Neural cell (in vitro differentiated cells): Measurements from ENCODE around the gene IL17RC. TPM values are rescaled to one million over a fixed set of nuclear protein-coding genes. Genes with fewer than 3 reads are reported as not detected.

Experiments
- H2AFZ ChIP-seq: fragments of 200-600, 300-800 bp; sonication (generic), shearing (Covaris generic); 2 replicates; pipeline ENCODE4 v1.6.0; 2014; ENCODE audit warnings: low read depth, mild to moderate bottlenecking, antibody characterized with exemption, low read length, moderate library complexity
- H3F3A ChIP-seq: fragments of 200-600 bp; shearing (Covaris generic); 2 replicates; pipeline ENCODE4 v1.6.1; 2016; ENCODE audit warnings: mild to moderate bottlenecking, moderate library complexity, mixed read lengths, antibody characterized with exemption, low read length; ENCODE audit not compliant: insufficient read depth, poor library complexity, severe bottlenecking
- H3K27ac ChIP-seq: fragments of 200-600, 300-800 bp; sonication (generic), shearing (Covaris generic); 2 replicates; pipeline ENCODE4 v1.5.1; 2014; ENCODE audit warnings: mild to moderate bottlenecking, low read length, moderate library complexity
- H3K27me3 ChIP-seq: fragments of 300-800, 200-600 bp; sonication (generic), shearing (Covaris generic); 2 replicates; pipeline ENCODE4 v1.6.0; 2014; ENCODE audit warnings: mild to moderate bottlenecking, low read depth, low read length, moderate library complexity; ENCODE audit not compliant: insufficient read depth
- H3K36me3 ChIP-seq: fragments of 300-800, 200-600 bp; sonication (generic), shearing (Covaris generic); 2 replicates; pipeline ENCODE4 v1.5.1; 2014; ENCODE audit warnings: mild to moderate bottlenecking, antibody characterized with exemption, low read length, moderate library complexity; ENCODE audit not compliant: insufficient read depth
- H3K4me2 ChIP-seq: fragments of 300-800, 200-600 bp; sonication (generic), shearing (Covaris generic); 2 replicates; pipeline ENCODE4 v1.6.0; 2014; ENCODE audit warnings: mild to moderate bottlenecking, low read length
- H3K4me3 ChIP-seq: fragments of 300-800, 200-600 bp; sonication (generic), shearing (Covaris generic); 2 replicates; pipeline ENCODE4 v1.5.1; 2014; ENCODE audit warnings: mild to moderate bottlenecking, low read length, moderate library complexity
- H3K79me2 ChIP-seq: fragments of 200-600 bp; shearing (Covaris generic); replicated peaks from 2 replicates; pipeline ENCODE4 v1.6.0; 2014; ENCODE audit warnings: mild to moderate bottlenecking, low read length, moderate library complexity; ENCODE audit not compliant: insufficient read depth
- H3K9ac ChIP-seq: fragments of 300-800, 200-600 bp; sonication (generic), shearing (Covaris generic); 2 replicates; pipeline ENCODE4 v1.6.1; 2016; ENCODE audit warnings: mild to moderate bottlenecking, low read length, mixed read lengths
- H3K9me2 ChIP-seq: fragments of 200-600 bp; shearing (Covaris generic); 2 replicates; pipeline ENCODE4 v1.6.1; 2016; ENCODE audit warnings: mild to moderate bottlenecking, low read length, mixed read lengths; ENCODE audit not compliant: insufficient read depth
- H3K9me3 ChIP-seq: fragments of 200-600, 300-800 bp; sonication (generic), shearing (Covaris generic); 2 replicates; pipeline ENCODE4 v1.6.1; 2016; ENCODE audit warnings: mild to moderate bottlenecking, mixed run types, low read length, moderate library complexity, mixed read lengths
- H4K20me1 ChIP-seq: fragments of 200-600 bp; shearing (Covaris generic); 2 replicates; pipeline ENCODE4 v1.6.1; 2016; ENCODE audit warnings: mild to moderate bottlenecking, mixed run types; ENCODE audit not compliant: insufficient read depth
- CTCF ChIP-seq: fragments of 450-650 bp; IDR thresholded peaks from 2 replicates; pipeline ENCODE4 v1.5.1; 2014; ENCODE audit warnings: antibody characterized with exemption, mild to moderate bottlenecking, moderate library complexity; ENCODE audit not compliant: poor library complexity, severe bottlenecking
- EP300 ChIP-seq: fragments of 450-650 bp; conservative IDR thresholded peaks from 2 replicates; pipeline ENCODE4 v1.6.1; 2014; ENCODE audit warnings: antibody characterized with exemption, mild to moderate bottlenecking, moderate library complexity; ENCODE audit not compliant: poor library complexity, severe bottlenecking
- EZH2 ChIP-seq: fragments of 200-600, 300-800 bp; shearing (Covaris generic), sonication (generic); IDR thresholded peaks from 2 replicates; pipeline ENCODE4 v1.6.1; 2014; ENCODE audit warnings: antibody characterized with exemption, low read length, borderline replicate concordance, mild to moderate bottlenecking; ENCODE audit not compliant: insufficient read depth, poor library complexity, severe bottlenecking
- MXI1 ChIP-seq: fragments of 450-650 bp; conservative IDR thresholded peaks from 2 replicates; pipeline ENCODE4 v1.6.1; 2014; ENCODE audit warnings: antibody characterized with exemption, mild to moderate bottlenecking; ENCODE audit not compliant: poor library complexity, severe bottlenecking
- POLR2AphosphoS5 ChIP-seq: IDR thresholded peaks from 2 replicates; pipeline ENCODE4 v1.6.1; 2012
- RAD21 ChIP-seq: fragments of 450-650 bp; conservative IDR thresholded peaks from 2 replicates; pipeline ENCODE4 v1.6.1; 2014; ENCODE audit warnings: antibody characterized with exemption, mild to moderate bottlenecking, moderate library complexity
- REST ChIP-seq: IDR thresholded peaks from 2 replicates; pipeline ENCODE4 v1.6.1; 2012; ENCODE audit warnings: borderline replicate concordance
- SMC3 ChIP-seq: fragments of 450-650 bp; conservative IDR thresholded peaks from 2 replicates; pipeline ENCODE4 v1.6.1; 2014; ENCODE audit warnings: antibody characterized with exemption, mild to moderate bottlenecking, moderate library complexity; ENCODE audit not compliant: poor library complexity
- TAF1 ChIP-seq: IDR thresholded peaks from 2 replicates; pipeline ENCODE4 v1.6.1; 2012; ENCODE audit warnings: low read depth
- polyA plus RNA-seq: library from polyadenylated mRNA; depleted of rRNA; stranded (reverse); fragments of >200 nt; gene quantifications from 2 replicates; pipeline ENCODE4 v1.2.3, GENCODE V29; 2014

The IL17RC gene
- polyA plus RNA-seq, 1 donor from 2014 or later, result not detected

GRCh38 chr3:9935966-9936510 lies 19.1 kb downstream of the IL17RC start:
- no peak for TF ChIP-seq MXI1
- TF ChIP-seq EP300, result no peak
- no peak for TF ChIP-seq CTCF
- no peak for TF ChIP-seq REST
- no peak for TF ChIP-seq SMC3
- no peak for TF ChIP-seq RAD21
- no peak for TF ChIP-seq POLR2AphosphoS5
- no peak for TF ChIP-seq EZH2
- no peak for TF ChIP-seq TAF1
- Histone ChIP-seq H3K27ac (no peak overlapping the region), H3K9me3 (no peaks in the 10 kb centered on the region), H3K9me2 (no peaks in the 10 kb centered on the region), H3K36me3 (no peaks in the 10 kb centered on the region), H3K9ac (no peak overlapping the region), H3K79me2 (no peaks in the 10 kb centered on the region), H3F3A (no peaks in the 10 kb centered on the region), H3K4me2 (no peak overlapping the region), H3K27me3 (no peaks in the 10 kb centered on the region), H4K20me1 (no peaks in the 10 kb centered on the region), H3K4me3 (peak overlapping the region; percentile 86), H2AFZ (no peak overlapping the region)

- Histone ChIP-seq H4K20me1 (no peaks in the 10 kb centered on the region), H3K79me2 (no peaks in the 10 kb centered on the region), H3K9ac (no peak overlapping the region), H3F3A (no peaks in the 10 kb centered on the region), H3K4me3 (no peak overlapping the region), H2AFZ (no peak overlapping the region), H3K4me2 (no peak overlapping the region), H3K36me3 (no peaks in the 10 kb centered on the region), H3K27me3 (no peaks in the 10 kb centered on the region), H3K27ac (no peak overlapping the region), H3K9me3 (no peaks in the 10 kb centered on the region), H3K9me2 (no peaks in the 10 kb centered on the region)
- no peak for TF ChIP-seq POLR2AphosphoS5
- no peak for TF ChIP-seq MXI1
- no peak for TF ChIP-seq TAF1
- no peak for TF ChIP-seq SMC3
- no peak for TF ChIP-seq CTCF
- no peak for TF ChIP-seq EZH2
- no peak for TF ChIP-seq RAD21
- TF ChIP-seq REST, result no peak
- no peak for TF ChIP-seq EP300
Observed at GRCh38 chr3:9937486-9938238, 20.8 kb downstream of the IL17RC start.
